SK-N-MC (cell line): ENCODE results near the gene AK8.

Source experiments
- EZH2 ChIP-seq: fragments of 200-600 bp; sonication (generic); IDR thresholded peaks from one replicate; pipeline ENCODE4 v1.6.1; 2017; ENCODE audit warnings: antibody characterized with exemption
- FOXP2 ChIP-seq: optimal IDR thresholded peaks from 2 replicates; pipeline ENCODE3; 2011; ENCODE audit warnings: mild to moderate bottlenecking, moderate library complexity; ENCODE audit not compliant: insufficient read depth; ENCODE audit errors: extremely low read length, control extremely low read depth
- POLR2AphosphoS5 ChIP-seq: IDR thresholded peaks from 2 replicates; pipeline ENCODE4 v1.6.1; 2012; ENCODE audit warnings: mild to moderate bottlenecking, low read depth, low read length, borderline replicate concordance

DNA sequence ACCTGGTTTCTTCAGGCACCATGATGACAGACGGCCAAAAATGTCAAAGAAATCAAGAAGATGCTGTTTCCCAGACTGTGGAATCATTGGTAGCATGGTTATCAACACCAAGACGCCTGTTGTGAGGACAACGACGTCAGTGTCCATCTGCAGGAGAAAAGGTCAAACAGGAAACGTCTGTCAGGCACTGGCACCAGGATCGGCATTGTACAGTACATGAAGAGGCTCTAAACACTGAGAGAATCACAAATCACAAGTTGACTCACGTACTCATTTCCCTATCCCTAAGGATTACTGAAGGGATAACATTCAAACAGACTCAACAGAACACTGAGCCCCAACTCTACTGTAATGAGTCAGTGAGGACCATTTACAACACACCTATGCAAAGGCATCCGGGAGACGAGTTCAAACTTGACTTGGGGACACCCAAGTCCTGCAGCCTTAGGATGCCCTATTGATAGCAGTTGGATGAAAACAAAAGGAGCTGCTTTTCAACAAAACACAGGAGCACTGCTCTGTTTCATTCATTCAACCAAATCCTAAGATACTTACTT, 45.3 kb upstream of the AK8 start:
- TF ChIP-seq EZH2 (no peak), POLR2AphosphoS5 (no peak), FOXP2 (no peak)
